Neural progenitor cell (in vitro differentiated cells): Measurements from ENCODE around the gene SPOCK1. TPM values are rescaled to one million over a fixed set of nuclear protein-coding genes. Genes with fewer than 3 reads are reported as not detected.

Experiments
- DNase-seq: peaks from one replicate; pipeline ENCODE4 v3.0.0-alpha.2; 2016; ENCODE audit warnings: low spot score
- H2AFZ ChIP-seq: fragments of 200-600 bp; sonication (generic); replicated peaks from 2 replicates; pipeline ENCODE4 v1.6.1; 2016; ENCODE audit warnings: antibody characterized with exemption
- H3F3A ChIP-seq: fragments of 200-600 bp; sonication (generic); 2 replicates; pipeline ENCODE4 v1.6.1; 2016; ENCODE audit warnings: antibody characterized with exemption, low read depth
- H3K27ac ChIP-seq: fragments of 200-600 bp; sonication (generic); 2 replicates; pipeline ENCODE4 v1.5.1; 2016; ENCODE audit warnings: mild to moderate bottlenecking
- H3K27me3 ChIP-seq: fragments of 200-600 bp; sonication (generic); 2 replicates; pipeline ENCODE4 v1.6.1; 2016; ENCODE audit warnings: mild to moderate bottlenecking, moderate library complexity
- H3K36me3 ChIP-seq: fragments of 200-600 bp; sonication (generic); 2 replicates; pipeline ENCODE4 v1.5.1; 2016
- H3K4me1 ChIP-seq: fragments of 200-600 bp; sonication (generic); 2 replicates; pipeline ENCODE4 v1.6.1; 2016; ENCODE audit warnings: mixed run types
- H3K4me2 ChIP-seq: fragments of 200-600 bp; sonication (generic); 2 replicates; pipeline ENCODE4 v1.6.1; 2016
- H3K4me3 ChIP-seq: fragments of 200-600 bp; sonication (generic); 2 replicates; pipeline ENCODE4 v1.5.1; 2016
- H3K79me2 ChIP-seq: fragments of 200-600 bp; sonication (generic); 2 replicates; pipeline ENCODE4 v1.6.1; 2016; ENCODE audit warnings: low read depth
- H3K9ac ChIP-seq: fragments of 200-600 bp; sonication (generic); 2 replicates; pipeline ENCODE4 v1.6.1; 2016
- H3K9me3 ChIP-seq: fragments of 200-600 bp; sonication (generic); 2 replicates; pipeline ENCODE4 v1.5.1; 2016; ENCODE audit warnings: low read depth
- H4K20me1 ChIP-seq: fragments of 200-600 bp; sonication (generic); 2 replicates; pipeline ENCODE4 v1.6.1; 2016; ENCODE audit warnings: low read depth
- H3K27ac Mint-ChIP-seq: 3 replicates; pipeline ENCODE4 v1.8.0; 2021; ENCODE audit warnings: mixed read lengths
- H3K27me3 Mint-ChIP-seq: 2 replicates; pipeline ENCODE4 v1.8.0; 2022; ENCODE audit warnings: low read depth, mild to moderate bottlenecking, inconsistent platforms, moderate library complexity, mixed read lengths; ENCODE audit not compliant: insufficient read depth
- H3K36me3 Mint-ChIP-seq: 3 replicates; pipeline ENCODE4 v1.8.0; 2021; ENCODE audit warnings: mixed read lengths
- H3K4me1 Mint-ChIP-seq: 3 replicates; pipeline ENCODE4 v1.8.0; 2021; ENCODE audit warnings: mixed read lengths
- H3K4me3 Mint-ChIP-seq: 3 replicates; pipeline ENCODE4 v1.8.0; 2021; ENCODE audit warnings: mild to moderate bottlenecking, moderate library complexity, mixed read lengths
- H3K9me3 Mint-ChIP-seq: 3 replicates; pipeline ENCODE4 v1.8.0; 2020; ENCODE audit warnings: mixed read lengths
- CTCF ChIP-seq: fragments of 200-600 bp; sonication (generic); IDR thresholded peaks from 2 replicates; pipeline ENCODE4 v1.5.1; 2017; ENCODE audit warnings: antibody characterized with exemption, mild to moderate bottlenecking
- EZH2 ChIP-seq: fragments of 200-600 bp; sonication (generic); IDR thresholded peaks from 2 replicates; pipeline ENCODE4 v1.6.1; 2017; ENCODE audit warnings: antibody characterized with exemption, mild to moderate bottlenecking, moderate library complexity
- EZH2phosphoT487 ChIP-seq: fragments of 200-600 bp; sonication (generic); IDR thresholded peaks from 2 replicates; pipeline ENCODE4 v1.6.1; 2017; ENCODE audit warnings: antibody characterized with exemption
- total RNA-seq: library from RNA; depleted of rRNA; stranded (reverse); fragments of >200 nt; gene quantifications from 2 replicates; pipeline ENCODE4 v1.2.3, GENCODE V29; 2015; ENCODE audit warnings: low replicate concordance

SPOCK1 gene
- total RNA-seq, 1 donor from 2014 or later: 6.9 TPM

- Histone ChIP-seq H3K27me3 (no peaks in the 10 kb centered on the region), H3F3A (no peaks in the 10 kb centered on the region), H3K4me2 (no peak overlapping the region), H3K9me3 (no peaks in the 10 kb centered on the region), H3K36me3 (no peaks in the 10 kb centered on the region), H2AFZ (no peak overlapping the region), H3K4me1 (no peaks in the 10 kb centered on the region), H4K20me1 (no peaks in the 10 kb centered on the region), H3K27ac (no peak overlapping the region), H3K9ac (no peak overlapping the region), H3K4me3 (no peak overlapping the region), H3K79me2 (no peaks in the 10 kb centered on the region)
- Mint-ChIP-seq H3K27ac (no peak overlapping the region), H3K4me3 (no peak overlapping the region), H3K9me3 (no peaks in the 10 kb centered on the region), H3K4me1 (no peaks in the 10 kb centered on the region), H3K36me3 (no peaks in the 10 kb centered on the region), H3K27me3 (peaks cover 5% of the 10 kb centered on the region)
- TF ChIP-seq CTCF (no peak), EZH2 (no peak), EZH2phosphoT487 (no peak)
- DNase-seq: no peak
Observed at GRCh38 chr5:137431051-137431450, 68.1 kb downstream of the SPOCK1 start.

GRCh38 chr5:137415231-137415681 is 83.9 kb downstream of the SPOCK1 start:
- peaks cover 2% of the 10 kb centered on the region for H3K27me3 Mint-ChIP-seq
- no peaks in the 10 kb centered on the region for H3K9me3 ChIP-seq
- no peaks in the 10 kb centered on the region for H3K27me3 ChIP-seq
- no peaks in the 10 kb centered on the region for H3F3A ChIP-seq
- H3K79me2 ChIP-seq: no peaks in the 10 kb centered on the region
- TF ChIP-seq EZH2: no peak
- no peak for TF ChIP-seq EZH2phosphoT487
- TF ChIP-seq CTCF: no peak
- DNase-seq: no peak
- H3K27ac ChIP-seq: no peak overlapping the region
- no peak overlapping the region for H3K4me3 Mint-ChIP-seq
- H3K36me3 Mint-ChIP-seq: no peaks in the 10 kb centered on the region
- H2AFZ ChIP-seq: no peak overlapping the region
- no peaks in the 10 kb centered on the region for H3K4me1 Mint-ChIP-seq
- no peak overlapping the region for H3K27ac Mint-ChIP-seq
- no peaks in the 10 kb centered on the region for H4K20me1 ChIP-seq
- no peak overlapping the region for H3K4me2 ChIP-seq
- H3K4me3 ChIP-seq: no peak overlapping the region
- no peaks in the 10 kb centered on the region for H3K36me3 ChIP-seq
- H3K9me3 Mint-ChIP-seq: peaks cover 14% of the 10 kb centered on the region
- H3K9ac ChIP-seq: no peak overlapping the region
- H3K4me1 ChIP-seq: no peaks in the 10 kb centered on the region

- Histone ChIP-seq H3K27ac (no peak overlapping the region), H4K20me1 (no peaks in the 10 kb centered on the region)
- H3K27me3 Mint-ChIP-seq: peaks cover 2% of the 10 kb centered on the region
Observed at GRCh38 chr5:137414112-137414755, 84.9 kb downstream of the SPOCK1 start.

More at GRCh38 chr5:137414112-137414755, 84.9 kb downstream of the SPOCK1 start:
- Histone ChIP-seq H3K4me2 (no peak overlapping the region), H3K79me2 (no peaks in the 10 kb centered on the region), H3K9ac (no peak overlapping the region), H3K4me1 (no peaks in the 10 kb centered on the region), H2AFZ (no peak overlapping the region), H3F3A (no peaks in the 10 kb centered on the region), H3K27me3 (no peaks in the 10 kb centered on the region), H3K4me3 (no peak overlapping the region), H3K9me3 (no peaks in the 10 kb centered on the region), H3K36me3 (no peaks in the 10 kb centered on the region)
- no peak for DNase-seq
- Mint-ChIP-seq H3K9me3 (peaks cover 9% of the 10 kb centered on the region), H3K4me3 (no peak overlapping the region), H3K36me3 (no peaks in the 10 kb centered on the region), H3K4me1 (no peaks in the 10 kb centered on the region), H3K27ac (no peak overlapping the region)
- TF ChIP-seq EZH2: no peak
- TF ChIP-seq EZH2phosphoT487: no peak
- TF ChIP-seq CTCF: no peak
